NT2/D1 (cell line): ENCODE measurements around the gene LPGAT1.

ENCODE experiments used
- YY1 ChIP-seq: IDR thresholded peaks from 2 replicates; pipeline ENCODE4 v1.6.1; 2011; ENCODE audit not compliant: insufficient read length, insufficient read depth
- ZNF274 ChIP-seq: IDR thresholded peaks from 2 replicates; pipeline ENCODE4 v1.6.1; 2011; ENCODE audit warnings: mild to moderate bottlenecking, low read depth, low read length

DNA sequence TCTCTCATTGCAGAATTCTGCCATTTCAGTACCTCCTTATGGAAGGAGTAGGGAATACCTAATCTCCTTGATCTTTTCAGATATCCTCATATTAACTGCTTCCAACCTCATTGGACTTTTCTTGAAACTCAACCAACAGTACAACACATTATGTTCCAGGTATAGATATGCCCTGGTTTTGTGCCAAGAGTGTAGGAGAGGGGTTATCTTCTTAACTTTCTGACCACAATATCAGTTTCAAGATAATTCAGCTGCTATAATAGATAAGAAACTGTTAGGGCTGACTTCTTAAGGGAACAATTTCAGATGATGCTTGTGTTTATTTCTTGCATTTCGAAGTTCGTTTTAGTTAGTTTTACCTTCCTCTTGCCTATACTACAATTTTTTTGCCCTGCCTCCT is 2.1 kb upstream of the LPGAT1 start:
- TF ChIP-seq YY1 = no peak
- no peak for TF ChIP-seq ZNF274
